Right lobe of liver (tissue), 6 donors: ENCODE results near the gene DNAH2. TPM values are rescaled to one million over a fixed set of nuclear protein-coding genes. Genes with fewer than 3 reads are reported as not detected.
A peak's percentile ranks its signal among the peaks of the same experiment; 100 is the strongest.
"Not testable (repeated sequence)": the region's sequence is repeated elsewhere in the genome, so short reads cannot be mapped to it uniquely, and the experiment has no call there.

Source experiments
- ATAC-seq, 4 donors: fragments of 200-7000 bp; cut with Tn5 transposase; one replicate each; pipeline ENCODE4 v1.9.1; 2020; ENCODE audit warnings: mild to moderate bottlenecking in 4 of 4, moderate library complexity in 4 of 4
- DNase-seq, 3 donors: peaks; one replicate each; pipeline ENCODE4 v3.0.0-alpha.2; 2020
- H3K27ac ChIP-seq, 3 donors: fragments of 200-600 bp; one replicate each; pipeline ENCODE4 v1.8.0; 2022
- H3K27me3 ChIP-seq, 2 donors: fragments of 200-600 bp; one replicate each; pipeline ENCODE4 v1.8.0; 2022
- H3K36me3 ChIP-seq, 4 donors: fragments of 200-600 bp; sonication (generic) in 1 of 4; one replicate each; pipeline versions ENCODE4 v1.5.1 to v1.8.0; 2017 to 2022; ENCODE audit warnings: control low read depth in 1 of 4
- H3K4me1 ChIP-seq, 4 donors: fragments of 200-600 bp; sonication (generic) in 1 of 4; one replicate each; pipeline versions ENCODE4 v1.5.1 to v1.8.0; 2017 to 2022; ENCODE audit warnings: control low read depth in 1 of 4
- H3K4me3 ChIP-seq, 3 donors: fragments of 200-600 bp; one replicate each; pipeline ENCODE4 v1.8.0; 2022
- H3K9me3 ChIP-seq, 4 donors: fragments of 200-600 bp; sonication (generic) in 1 of 4; one replicate each; pipeline versions ENCODE4 v1.5.1 to v1.8.0; 2017 to 2022; ENCODE audit warnings: control low read depth in 1 of 4
- POLR2A ChIP-seq: fragments of 450-650 bp; IDR thresholded peaks from one replicate; pipeline ENCODE4 v1.6.1; 2017; ENCODE audit warnings: antibody characterized with exemption, mild to moderate bottlenecking
- WGBS: methylation state at CpG from one replicate; pipeline ENCODE4 v1.1.6; 2018; ENCODE audit warnings: low coverage, low lambda C conversion rate; ENCODE audit not compliant: insufficient coverage; ENCODE audit errors: missing lambda C conversion rate; 5-methylcytosine and 5-hydroxymethylcytosine counted together
- intact Hi-C, 2 donors: fragments of 100-400 bp; cut with DNase I; formaldehyde crosslinking; loops; one replicate each; pipeline versions ENCODE4 v1.11.2 to v1.14.1; 2022
- total RNA-seq, 6 experiments: library from RNA; depleted of rRNA in 2 of 6; stranded (reverse); fragments of >200 nt in 2 of 6; fragmentation: NEBNext Ultra II Directional in 3 of 6; extraction: Animal tissue kit (Norgen Biotek cat#: 25700) in 3 of 6; gene quantifications; one replicate each; pipeline versions ENCODE4 v1.1.0 to v1.2.4, GENCODE V29; 2016 to 2023
- TF ChIP-seq, protein P1 (sequence below), 4 donors: fragments of 200-600 bp in 3 of 4; fragments of 450-650 bp in 1 of 4; IDR thresholded peaks; one replicate each; pipeline versions ENCODE4 v1.5.1 to v1.8.0; 2016 to 2022; ENCODE audit warnings: antibody characterized with exemption in 4 of 4, mild to moderate bottlenecking in 2 of 4
- donor health status: DM: no; HTN: yes; CAD: no.
- donor health status: DM: no; HTN: no; CAD: no.
- donor health status: DM: no; HTN: no; CAD: no.
- donor health status: DM: no; HTN: yes; CAD: no.
- donor health status: DM: no; HTN: yes; CAD: no.

Gene DNAH2
- total RNA-seq, 6 experiments from 2014 or later, result 0.12 to 0.38 (median 0.27) TPM

DNA sequence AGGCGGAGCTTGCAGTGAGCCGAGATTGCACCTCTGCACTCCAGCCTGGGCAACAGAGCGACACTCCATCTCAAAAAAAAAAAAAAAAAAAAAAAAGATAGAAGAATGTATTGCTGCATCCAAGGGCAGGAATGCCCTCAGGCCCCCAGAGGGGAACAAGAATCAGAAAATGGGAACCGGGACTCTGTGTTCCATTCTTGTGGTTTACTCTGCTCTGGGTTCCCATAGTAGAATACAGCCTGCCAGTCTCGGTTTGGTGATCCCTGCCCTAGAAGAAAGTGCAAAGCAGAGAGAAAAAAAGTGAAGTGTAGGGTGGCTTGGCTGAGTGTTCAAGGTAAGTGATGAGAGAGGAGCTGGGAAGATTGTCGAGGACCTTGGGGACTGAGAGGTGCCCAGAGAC is 89.0 kb downstream of the DNAH2 start:
- H3K36me3 ChIP-seq, result no peaks in the 10 kb centered on the region
- peak in 2 of 4 donors; percentile 19 to 48 for ATAC-seq
- H3K9me3 ChIP-seq, result no peaks in the 10 kb centered on the region
- no peaks in the 10 kb centered on the region for H3K27me3 ChIP-seq
- H3K27ac ChIP-seq, result no peak overlapping the region
- WGBS, result 65% methylated on average over 6 of the region's 6 CpGs
- H3K4me3 ChIP-seq, result no peak overlapping the region
- TF ChIP-seq, protein P1, sequence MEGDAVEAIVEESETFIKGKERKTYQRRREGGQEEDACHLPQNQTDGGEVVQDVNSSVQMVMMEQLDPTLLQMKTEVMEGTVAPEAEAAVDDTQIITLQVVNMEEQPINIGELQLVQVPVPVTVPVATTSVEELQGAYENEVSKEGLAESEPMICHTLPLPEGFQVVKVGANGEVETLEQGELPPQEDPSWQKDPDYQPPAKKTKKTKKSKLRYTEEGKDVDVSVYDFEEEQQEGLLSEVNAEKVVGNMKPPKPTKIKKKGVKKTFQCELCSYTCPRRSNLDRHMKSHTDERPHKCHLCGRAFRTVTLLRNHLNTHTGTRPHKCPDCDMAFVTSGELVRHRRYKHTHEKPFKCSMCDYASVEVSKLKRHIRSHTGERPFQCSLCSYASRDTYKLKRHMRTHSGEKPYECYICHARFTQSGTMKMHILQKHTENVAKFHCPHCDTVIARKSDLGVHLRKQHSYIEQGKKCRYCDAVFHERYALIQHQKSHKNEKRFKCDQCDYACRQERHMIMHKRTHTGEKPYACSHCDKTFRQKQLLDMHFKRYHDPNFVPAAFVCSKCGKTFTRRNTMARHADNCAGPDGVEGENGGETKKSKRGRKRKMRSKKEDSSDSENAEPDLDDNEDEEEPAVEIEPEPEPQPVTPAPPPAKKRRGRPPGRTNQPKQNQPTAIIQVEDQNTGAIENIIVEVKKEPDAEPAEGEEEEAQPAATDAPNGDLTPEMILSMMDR (IDR thresholded peaks at IDR 0.05), result no peak
- TF ChIP-seq POLR2A, result no peak
- intact Hi-C loops, result no loop called here
- H3K4me1 ChIP-seq, result no peaks in the 10 kb centered on the region
- no peak for DNase-seq

DNA sequence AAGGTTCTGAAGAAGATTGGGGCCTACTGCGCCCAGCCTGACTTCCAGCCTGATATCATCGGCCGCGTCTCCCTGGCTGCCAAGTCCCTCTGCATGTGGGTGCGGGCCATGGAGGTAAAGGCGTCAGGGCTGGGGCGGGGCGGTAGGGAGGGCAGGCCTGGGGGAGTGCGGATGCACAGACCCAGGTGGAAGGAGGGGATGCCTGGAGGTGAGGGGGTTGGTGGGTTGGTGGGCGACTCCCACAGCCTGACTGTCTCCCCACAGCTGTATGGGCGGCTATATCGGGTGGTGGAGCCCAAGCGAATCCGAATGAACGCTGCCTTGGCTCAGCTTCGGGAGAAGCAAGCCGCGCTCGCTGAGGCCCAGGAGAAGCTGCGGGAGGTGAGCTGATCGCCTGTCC is 89.7 kb downstream of the DNAH2 start:
- 100% methylated on average over 1 of the region's 21 CpGs for WGBS
- no peak overlapping the region for H3K27ac ChIP-seq
- H3K27me3 ChIP-seq, result no peaks in the 10 kb centered on the region
- H3K4me3 ChIP-seq, result no peak overlapping the region
- no peaks in the 10 kb centered on the region for H3K9me3 ChIP-seq
- intact Hi-C loops, result no loop called here
- no peaks in the 10 kb centered on the region for H3K4me1 ChIP-seq
- ATAC-seq (no peak), DNase-seq (no peak)
- H3K36me3 ChIP-seq, result no peaks in the 10 kb centered on the region
- TF ChIP-seq, protein P1 (IDR thresholded peaks at IDR 0.05), result no peak
- TF ChIP-seq POLR2A, result no peak

DNA sequence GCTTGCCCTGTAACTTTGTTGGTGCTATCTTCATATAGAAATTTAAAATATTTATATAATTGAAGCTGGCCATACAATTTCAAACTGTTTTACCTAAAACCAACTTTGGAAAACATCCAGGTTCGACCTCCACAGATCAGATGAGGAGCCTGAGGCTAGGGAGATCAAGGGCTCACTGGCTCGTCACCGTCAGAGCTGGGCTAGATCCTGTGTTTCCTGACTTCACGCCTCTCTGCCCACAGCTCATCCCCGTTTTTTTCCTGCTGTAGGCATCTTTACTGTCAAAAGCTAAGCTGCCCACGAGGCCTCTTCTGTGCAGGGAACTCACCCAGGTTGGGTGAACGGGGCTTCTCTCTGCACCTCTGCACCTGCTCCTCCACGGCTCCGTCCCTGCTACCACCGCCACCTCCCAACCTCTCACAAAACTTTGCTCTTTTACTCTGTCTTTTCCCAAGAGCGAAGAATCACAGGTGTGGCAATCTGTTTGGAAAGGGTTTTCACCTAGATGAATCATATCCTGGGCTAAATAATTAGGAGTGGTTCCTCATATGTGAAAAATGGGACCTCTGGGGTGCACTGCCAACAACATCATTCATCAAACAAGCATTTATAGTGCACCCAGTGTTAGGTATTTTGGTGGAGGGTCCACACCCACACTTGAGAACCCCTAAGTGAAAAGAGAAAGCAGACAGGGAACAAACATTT is 91.7 kb downstream of the DNAH2 start:
- H3K36me3 ChIP-seq, result no peaks in the 10 kb centered on the region
- H3K9me3 ChIP-seq, result no peaks in the 10 kb centered on the region
- ATAC-seq (no peak), DNase-seq (peak in 1 of 3 donors; percentile 21)
- 72% methylated on average over 11 of the region's 11 CpGs for WGBS
- no peak overlapping the region for H3K27ac ChIP-seq
- H3K4me3 ChIP-seq, result no peak overlapping the region
- no peak for TF ChIP-seq POLR2A
- TF ChIP-seq, protein P1 (IDR thresholded peaks at IDR 0.05), result no peak
- no peaks in the 10 kb centered on the region for H3K4me1 ChIP-seq
- H3K27me3 ChIP-seq, result no peaks in the 10 kb centered on the region
- intact Hi-C loops, result no loop called here

DNA sequence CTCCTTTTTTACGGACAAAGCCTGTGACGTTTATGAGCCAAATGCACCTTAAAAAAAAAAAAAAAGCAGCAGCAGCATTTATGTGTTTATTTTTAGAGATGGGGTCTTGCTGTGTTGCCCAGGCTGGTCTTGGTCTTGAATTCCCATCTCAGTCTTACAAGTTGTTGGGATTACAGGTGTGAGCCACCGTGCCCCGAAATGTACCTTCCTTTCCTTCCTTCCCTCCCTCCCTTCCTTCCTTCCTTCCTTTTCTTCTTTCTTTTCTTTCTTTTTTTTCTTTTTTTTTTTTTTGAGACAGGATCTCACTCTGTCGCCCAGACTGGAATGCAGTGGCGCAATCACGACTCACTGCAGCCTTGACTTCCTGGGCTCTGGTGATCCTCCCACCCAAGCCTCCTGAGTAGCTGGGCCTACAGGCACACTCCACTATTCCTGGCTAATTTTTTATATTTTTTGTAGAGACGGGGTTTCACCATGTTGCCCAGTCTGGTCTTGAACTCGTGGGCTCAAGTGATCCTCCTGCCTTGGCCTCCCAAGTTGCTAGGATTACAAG is 92.3 kb downstream of the DNAH2 start:
- ATAC-seq, H3K27me3 ChIP-seq, H3K36me3 ChIP-seq, DNase-seq, H3K27ac ChIP-seq, intact Hi-C loops, H3K9me3 ChIP-seq, H3K4me1 ChIP-seq, H3K4me3 ChIP-seq: not testable (repeated sequence)
- WGBS, result 67% methylated on average over 7 of the region's 9 CpGs

DNA sequence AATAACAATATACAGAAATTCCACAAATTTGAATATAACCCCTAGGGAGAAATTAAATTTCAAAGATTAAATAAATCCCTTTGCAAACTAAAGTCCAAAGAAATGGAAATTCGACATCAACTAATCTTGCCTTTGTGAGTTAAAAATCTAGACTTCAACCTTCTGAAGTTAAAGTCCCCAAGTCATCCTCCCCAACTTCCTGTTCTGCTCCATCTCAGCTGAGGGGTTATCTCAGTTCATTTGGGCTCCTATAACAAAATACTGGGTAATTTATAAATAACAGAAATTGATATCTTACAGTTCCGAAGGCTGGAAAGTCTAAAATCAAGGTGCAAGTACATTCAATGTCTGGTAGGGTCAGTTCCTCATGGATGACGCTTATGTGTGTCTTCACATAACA is 93.7 kb downstream of the DNAH2 start:
- Histone ChIP-seq H3K27ac (no peak overlapping the region), H3K4me3 (no peak overlapping the region), H3K4me1 (no peaks in the 10 kb centered on the region), H3K27me3 (no peaks in the 10 kb centered on the region), H3K36me3 (no peaks in the 10 kb centered on the region), H3K9me3 (no peaks in the 10 kb centered on the region)
- TF ChIP-seq POLR2A, result no peak
- TF ChIP-seq, protein P1 (IDR thresholded peaks at IDR 0.05), result no peak
- DNase-seq (no peak), ATAC-seq (no peak)
- WGBS, result 60% methylated on average over 3 of the region's 3 CpGs
- intact Hi-C loops, result no loop called here
